Thoracic aorta (tissue), 2 donors: ENCODE measurements around the gene MLYCD. TPM values are rescaled to one million over a fixed set of nuclear protein-coding genes. Genes with fewer than 3 reads are reported as not detected.

Experiments
- ATAC-seq: fragments of 150-250 bp; one replicate; pipeline ENCODE4 v1.8.0; 2017; ENCODE audit warnings: low read depth; ENCODE audit not compliant: insufficient number of reproducible peaks, low FRiP score
- DNase-seq: peaks from one replicate; pipeline ENCODE4 v3.0.0-alpha.2; 2020; ENCODE audit warnings: low spot score
- H3K27ac ChIP-seq, 2 donors: fragments of 200-600 bp; sonication (generic); 1 replicate in 1 of 2; 2 replicates in 1 of 2; pipeline ENCODE4 v1.5.1; 2016; ENCODE audit warnings: mild to moderate bottlenecking in 2 of 2, moderate library complexity in 2 of 2
- H3K27me3 ChIP-seq: fragments of 200-600 bp; sonication (generic); replicated peaks from 2 replicates; pipeline ENCODE4 v1.6.0; 2016; ENCODE audit warnings: mild to moderate bottlenecking; ENCODE audit not compliant: insufficient read depth
- H3K36me3 ChIP-seq: fragments of 200-600 bp; sonication (generic); one replicate; pipeline ENCODE4 v1.5.1; 2016
- H3K4me1 ChIP-seq, 2 donors: fragments of 200-600 bp; sonication (generic); 1 replicate in 1 of 2; 2 replicates in 1 of 2; pipeline versions ENCODE4 v1.5.1 to v1.6.0; 2016; ENCODE audit warnings: low read depth in 2 of 2, mild to moderate bottlenecking in 1 of 2; ENCODE audit not compliant: control insufficient read depth in 1 of 2
- H3K4me3 ChIP-seq: fragments of 200-600 bp; sonication (generic); 2 replicates; pipeline ENCODE4 v1.5.1; 2016; ENCODE audit warnings: mild to moderate bottlenecking
- H3K9me3 ChIP-seq: fragments of 200-600 bp; sonication (generic); 2 replicates; pipeline ENCODE4 v1.5.1; 2016
- CTCF ChIP-seq: fragments of 200-600 bp; sonication (generic); IDR thresholded peaks from one replicate; pipeline ENCODE4 v1.5.1; 2019; ENCODE audit warnings: antibody characterized with exemption
- total RNA-seq, 2 donors: library from RNA; depleted of rRNA; stranded (reverse); fragments of >200 nt; gene quantifications; one replicate each; pipeline versions ENCODE4 v1.1.0 to v1.2.3, GENCODE V29; 2016

MLYCD gene
- total RNA-seq, 2 donors from 2014 or later = 14.1 to 23.6 TPM

- Histone ChIP-seq H3K9me3 (no peaks in the 10 kb centered on the region), H3K27ac (no peak overlapping the region), H3K36me3 (no peaks in the 10 kb centered on the region), H3K27me3 (no peaks in the 10 kb centered on the region), H3K4me3 (no peak overlapping the region), H3K4me1 (no peaks in the 10 kb centered on the region)
- no peak for ATAC-seq
- no peak for DNase-seq
- no peak for TF ChIP-seq CTCF
Measured at GRCh38 chr16:83945587-83945986, 46.7 kb downstream of the MLYCD start.

GRCh38 chr16:83946154-83946780 lies 47.4 kb downstream of the MLYCD start:
- no peaks in the 10 kb centered on the region for H3K36me3 ChIP-seq
- no peak overlapping the region for H3K27ac ChIP-seq
- DNase-seq (no peak), ATAC-seq (no peak)
- TF ChIP-seq CTCF = no peak
- no peaks in the 10 kb centered on the region for H3K27me3 ChIP-seq
- no peaks in the 10 kb centered on the region for H3K4me1 ChIP-seq
- H3K9me3 ChIP-seq = no peaks in the 10 kb centered on the region
- no peak overlapping the region for H3K4me3 ChIP-seq

- no peaks in the 10 kb centered on the region for H3K36me3 ChIP-seq
- no peak for DNase-seq
- no peaks in the 10 kb centered on the region for H3K4me1 ChIP-seq
- no peak overlapping the region for H3K4me3 ChIP-seq
- no peak for TF ChIP-seq CTCF
- H3K27ac ChIP-seq = no peak overlapping the region
- no peaks in the 10 kb centered on the region for H3K27me3 ChIP-seq
- no peaks in the 10 kb centered on the region for H3K9me3 ChIP-seq
- no peak for ATAC-seq
Measured at GRCh38 chr16:83946781-83947566, 48.1 kb downstream of the MLYCD start.

- Histone ChIP-seq H3K36me3 (no peaks in the 10 kb centered on the region), H3K27me3 (no peaks in the 10 kb centered on the region), H3K4me3 (no peak overlapping the region), H3K9me3 (no peaks in the 10 kb centered on the region), H3K27ac (no peak overlapping the region), H3K4me1 (peaks cover 4 to 6% of the 10 kb centered on the region in 2 donors)
- ATAC-seq (no peak), DNase-seq (no peak)
- TF ChIP-seq CTCF = no peak
Measured at GRCh38 chr16:83947642-83948234, 48.8 kb downstream of the MLYCD start.
